NCI-H1930 (cell line): ENCODE measurements around the gene HHIPL1.

Experiments used
- DNase-seq, 2 experiments: peaks; one replicate each; lab custom pipeline; 2025; lab: John Stamatoyannopoulos, UW

The HHIPL1 gene

GRCh38 chr14:99675382-99675835 lies 30.5 kb downstream of the HHIPL1 start:
- no peak for DNase-seq

DNA sequence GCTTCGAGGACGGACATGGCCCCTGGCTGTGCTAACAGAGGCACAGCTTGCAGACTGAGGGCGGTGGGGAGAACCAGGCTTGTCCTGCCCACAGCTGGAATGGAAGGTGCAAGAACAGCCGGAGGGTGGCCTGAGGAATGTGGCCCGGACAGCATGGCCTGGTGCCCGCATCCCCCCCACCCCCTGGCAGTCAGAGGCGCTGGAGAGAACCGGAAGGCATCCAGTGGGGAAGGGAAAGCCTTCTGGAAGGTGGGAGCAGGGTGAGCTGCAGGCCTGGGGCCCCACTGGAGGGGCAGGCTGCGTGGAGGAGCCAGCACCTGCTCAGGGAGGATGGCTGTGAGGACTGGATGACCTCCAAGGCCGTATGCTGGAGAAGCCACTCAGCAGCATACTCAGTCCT lies 31.0 kb downstream of the HHIPL1 start:
- no peak for DNase-seq

DNA sequence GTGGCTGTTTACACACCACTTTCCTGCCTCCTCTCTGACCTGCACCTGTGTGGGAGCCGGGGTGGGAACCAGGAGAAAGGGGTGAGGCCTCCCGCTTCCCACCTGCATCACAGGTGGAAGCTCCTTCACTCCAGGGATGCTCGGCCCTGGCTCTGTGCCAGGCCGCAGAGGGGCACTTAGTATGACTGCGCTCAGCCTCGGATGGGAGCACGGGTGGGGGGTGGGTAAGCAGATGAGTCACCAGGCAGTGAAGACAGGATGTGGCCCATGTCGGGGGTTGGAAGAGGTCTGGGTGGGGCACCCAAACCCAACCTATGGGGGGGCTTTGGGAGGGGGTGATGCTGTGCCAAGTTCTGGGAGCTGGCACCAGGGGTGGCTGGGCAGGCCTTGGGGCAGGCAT lies 31.7 kb downstream of the HHIPL1 start:
- no peak for DNase-seq

DNA sequence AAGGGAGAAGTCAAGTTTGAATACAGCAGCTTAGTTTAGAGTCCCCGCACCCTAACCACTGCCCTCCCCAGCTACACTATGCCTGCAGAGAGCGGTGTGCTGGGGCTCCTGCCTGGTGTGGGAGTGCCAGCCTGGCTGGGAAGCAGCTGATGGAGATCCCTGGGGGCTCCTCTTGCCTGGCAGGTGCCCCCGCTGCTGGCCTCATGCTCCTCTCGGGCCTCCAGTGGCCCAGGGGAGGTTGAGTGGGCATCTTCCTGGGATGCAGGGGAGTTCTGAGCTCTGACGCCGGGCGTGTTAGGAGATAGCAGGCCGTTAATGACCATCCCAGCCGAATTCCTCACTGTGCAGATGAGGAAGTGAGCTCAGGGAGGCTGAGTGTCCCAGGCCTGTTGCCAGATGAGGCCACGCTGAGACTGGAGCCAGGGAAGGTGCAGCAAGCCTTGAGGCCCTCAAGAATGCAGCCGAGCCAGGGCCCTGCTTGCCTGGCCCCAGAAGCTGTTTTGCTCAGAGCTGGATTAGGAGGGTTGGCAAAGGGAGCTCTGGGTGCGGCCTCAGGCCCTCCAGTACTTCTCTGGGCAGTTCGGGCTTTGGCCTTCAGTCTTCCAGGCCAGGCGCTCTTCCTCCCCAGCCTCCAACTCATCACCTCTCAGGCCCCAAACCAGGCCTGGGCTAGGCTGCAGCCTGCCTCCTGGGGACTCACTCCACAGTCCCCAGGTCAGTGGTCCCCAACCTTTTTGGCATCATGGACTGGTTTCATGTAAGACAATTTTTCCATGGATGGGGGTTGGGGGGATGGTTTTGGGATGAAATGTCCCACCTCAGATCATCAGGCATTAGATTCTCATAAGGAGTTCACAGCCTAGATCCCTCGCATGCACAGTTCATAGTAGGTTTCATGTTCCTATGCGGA lies 32.6 kb downstream of the HHIPL1 start:
- DNase-seq, result no peak

GRCh38 chr14:99678198-99678597 lies 33.3 kb downstream of the HHIPL1 start:
- DNase-seq, result no peak

GRCh38 chr14:99679111-99679510 lies 34.2 kb downstream of the HHIPL1 start:
- no peak for DNase-seq

DNA sequence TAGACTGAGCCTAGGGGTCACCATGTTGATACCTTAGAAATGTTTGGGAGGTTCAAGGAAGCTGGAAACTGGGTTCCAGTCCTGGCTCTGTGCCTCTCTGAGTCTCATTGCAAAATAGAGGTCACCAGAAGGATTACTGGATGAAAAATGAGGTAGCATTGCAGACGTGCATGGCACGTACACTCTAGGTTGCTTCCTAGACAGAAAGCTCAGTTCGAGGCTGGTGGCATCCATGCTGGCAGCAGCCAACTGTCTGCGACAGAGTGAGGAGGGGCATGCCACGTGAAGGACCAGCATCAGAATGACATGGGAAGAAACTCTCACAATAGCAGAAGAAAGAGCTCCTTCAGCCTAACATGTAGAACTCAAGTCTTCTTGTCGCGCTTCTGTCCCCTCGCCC lies 34.6 kb downstream of the HHIPL1 start:
- no peak for DNase-seq

- DNase-seq, result no peak
These were observed 35.1 kb downstream of the HHIPL1 start for GRCh38 chr14:99679996-99680395.

GRCh38 chr14:99681101-99681831 lies 36.3 kb downstream of the HHIPL1 start:
- no peak for DNase-seq

DNA sequence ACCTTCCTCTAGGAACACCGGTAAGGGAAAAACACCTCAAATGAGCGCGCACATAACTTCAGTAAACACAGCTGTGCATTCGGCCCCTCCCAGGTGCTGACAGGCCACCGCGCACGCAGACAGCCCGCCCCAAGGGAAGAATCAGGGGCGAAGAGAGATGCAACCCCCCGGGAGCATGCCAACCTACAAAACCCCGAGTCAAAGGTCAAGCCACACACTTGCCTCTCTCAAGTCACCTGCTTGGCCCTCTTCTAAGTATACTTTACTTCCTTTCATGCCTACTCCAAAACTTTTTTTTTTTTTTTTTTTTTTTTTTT lies 36.9 kb downstream of the HHIPL1 start:
- DNase-seq, result no peak

GRCh38 chr14:99682809-99683618 lies 38.1 kb downstream of the HHIPL1 start:
- peak; percentile 72 to 88 for DNase-seq

DNA sequence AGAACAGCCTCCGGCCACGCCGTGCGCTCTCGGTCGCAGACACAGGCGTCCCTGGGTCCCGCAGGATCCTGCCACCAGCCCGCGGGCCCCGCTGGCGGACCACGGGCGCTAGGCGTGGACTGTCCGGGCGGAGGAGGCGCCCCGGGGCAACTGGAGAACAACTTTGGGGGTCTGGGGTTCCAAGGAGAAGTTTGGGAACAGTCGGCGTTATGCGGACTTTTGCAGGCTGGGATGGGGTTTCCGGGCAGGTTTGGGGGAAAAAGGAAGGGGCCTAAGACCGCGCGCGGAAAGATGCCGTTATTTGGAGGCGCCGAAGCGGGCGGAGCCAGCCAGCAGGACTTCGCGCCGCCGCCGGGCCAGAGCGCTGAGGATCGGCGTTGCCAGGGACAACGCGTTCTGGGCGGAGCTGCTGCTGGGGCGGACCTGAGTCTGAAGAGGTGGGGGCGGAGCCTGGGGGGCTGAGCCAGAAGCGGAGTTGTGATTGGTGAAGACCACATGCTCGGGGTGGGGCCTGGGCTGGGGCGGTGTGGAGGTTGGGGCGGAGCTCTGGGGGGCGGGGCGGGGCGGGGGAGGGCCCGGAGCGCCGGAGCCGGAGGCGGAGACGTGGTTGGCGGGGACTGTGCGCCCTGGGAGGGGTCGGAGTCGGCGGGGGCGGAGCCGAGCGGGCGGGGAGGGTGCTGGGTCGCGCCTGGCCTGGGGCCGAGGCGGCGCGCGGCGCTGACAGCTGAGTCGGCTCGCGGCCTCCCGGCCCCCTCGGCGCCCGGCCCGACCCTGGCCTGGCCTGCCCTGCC lies 38.9 kb downstream of the HHIPL1 start, which contains the start of gene CYP46A1:
CYP46A1 (plus strand) TSS at position 680 of the 791 bp plus-strand sequence. CDS start 120 bp downstream, outside the sequence.
- peak; percentile 97 to 98 for DNase-seq

- no peak for DNase-seq
These were observed 39.5 kb downstream of the HHIPL1 start for GRCh38 chr14:99684410-99684934.

- no peak for DNase-seq
These were observed 40.2 kb downstream of the HHIPL1 start for GRCh38 chr14:99685151-99685591.

DNA sequence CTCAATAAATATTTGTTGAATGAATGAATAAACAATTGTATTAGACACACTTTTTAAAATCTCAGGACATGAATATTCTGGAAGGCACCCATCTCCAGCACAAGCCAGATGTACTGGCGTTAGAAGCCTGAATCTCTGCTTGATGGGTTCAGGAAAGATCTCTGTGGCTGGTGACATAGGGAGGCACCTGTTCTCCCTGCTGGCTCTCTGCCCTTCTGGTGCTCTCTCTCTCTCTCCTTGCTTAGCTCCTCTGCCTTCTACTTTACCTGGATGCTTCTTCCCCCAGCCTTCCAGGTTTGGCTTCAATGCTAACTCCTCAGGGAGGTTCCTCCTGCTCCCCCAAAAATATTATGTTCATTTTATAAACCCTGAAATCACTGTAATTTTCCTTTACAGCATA lies 40.7 kb downstream of the HHIPL1 start:
- no peak for DNase-seq

- DNase-seq, result no peak
These were observed 41.8 kb downstream of the HHIPL1 start for GRCh38 chr14:99686557-99687283.

DNA sequence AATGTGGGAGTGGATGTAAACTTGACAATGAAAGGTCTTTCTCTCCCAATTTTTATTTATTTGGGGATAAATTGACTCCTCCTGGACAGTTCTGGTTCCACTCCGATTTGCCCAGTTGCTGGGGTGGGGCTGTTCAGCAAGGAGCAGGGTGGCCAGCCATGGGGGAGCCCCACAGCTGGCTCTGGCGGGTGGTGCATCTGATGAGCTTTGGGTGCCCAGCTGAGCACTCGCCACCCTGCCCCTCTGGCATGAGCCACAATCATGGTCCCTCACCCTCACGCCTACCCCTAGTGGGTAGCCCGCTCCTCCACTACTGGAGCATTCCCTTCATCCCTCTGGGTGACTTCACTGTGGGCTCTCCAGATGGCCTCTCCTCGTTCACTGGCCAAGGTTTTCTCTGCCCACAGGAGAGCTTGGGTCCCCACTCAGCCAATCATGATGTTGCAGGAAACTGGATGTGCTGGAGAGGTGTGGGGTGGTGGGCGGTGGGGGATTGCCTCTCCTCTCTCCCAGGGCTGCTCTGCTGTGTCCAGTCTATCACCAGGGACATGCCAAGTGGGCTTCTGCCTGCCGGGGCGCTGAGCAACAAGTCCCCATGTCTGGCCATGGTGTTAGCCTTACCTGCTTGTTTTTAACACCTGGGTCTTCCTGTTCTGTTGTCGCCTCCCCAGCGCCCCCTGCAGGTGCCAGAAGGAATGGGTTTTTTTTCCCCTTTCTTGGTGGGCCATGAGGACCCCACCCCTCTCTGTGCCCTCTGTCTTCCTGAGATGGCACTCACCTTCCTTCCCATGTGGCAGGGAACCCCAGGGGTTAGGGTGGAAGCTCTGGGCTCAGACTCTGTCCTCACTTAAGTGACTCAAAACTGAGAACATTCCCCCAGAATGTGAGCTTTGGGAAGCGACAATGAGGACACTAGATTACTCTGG lies 42.6 kb downstream of the HHIPL1 start:
- DNase-seq, result peak in 1 of 2 experiments; percentile 6

DNA sequence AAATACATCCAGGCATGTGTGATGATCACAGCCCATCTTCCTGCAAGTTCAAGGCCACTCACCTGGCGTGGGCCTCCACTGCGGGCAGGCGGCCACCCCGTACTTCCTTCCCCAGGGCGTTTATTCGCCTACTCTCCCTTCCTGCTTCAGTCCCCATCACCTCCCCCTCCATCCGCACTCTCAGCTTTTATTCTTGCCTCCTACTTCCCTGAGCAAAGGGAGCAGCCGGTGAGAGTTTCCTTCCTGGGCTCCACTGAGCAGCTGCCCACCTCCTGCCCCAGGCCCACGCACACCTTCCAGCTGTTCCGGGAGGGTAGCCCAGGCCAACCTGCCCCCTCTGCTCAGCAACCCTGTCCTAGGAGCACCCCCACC lies 43.3 kb downstream of the HHIPL1 start:
- no peak for DNase-seq

DNA sequence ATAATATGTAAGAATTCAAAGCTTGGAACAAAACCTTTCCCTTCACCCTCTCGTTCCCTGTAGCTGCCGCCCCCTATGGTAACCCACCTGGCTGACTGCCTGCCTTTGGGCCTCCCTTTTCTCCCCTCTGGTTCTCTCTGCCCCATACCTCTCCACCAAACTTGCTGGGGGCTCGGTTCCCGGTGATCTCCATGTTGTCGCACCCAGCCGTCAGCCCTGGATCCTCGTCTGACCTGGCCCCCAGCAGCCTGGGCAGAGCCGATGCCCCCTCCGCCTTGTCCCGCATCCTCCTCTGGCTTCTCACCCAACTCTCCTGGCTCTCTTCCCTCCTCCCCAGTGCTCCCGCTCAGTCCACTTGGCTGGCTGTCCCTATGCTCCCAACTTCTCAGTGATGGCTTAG lies 43.7 kb downstream of the HHIPL1 start:
- DNase-seq, result no peak
